Muscle layer of duodenum (tissue), 2 donors: ENCODE measurements around the gene LRRC14B.

Experiments
- H3K27ac ChIP-seq: one replicate; pipeline ENCODE4 v1.7.0; 2013; ENCODE audit warnings: mild to moderate bottlenecking, low read length
- H3K27me3 ChIP-seq: one replicate; pipeline ENCODE4 v1.7.0; 2013; ENCODE audit warnings: low read depth, mild to moderate bottlenecking, control low read depth, low read length
- H3K36me3 ChIP-seq, 2 donors: one replicate each; pipeline ENCODE4 v1.7.0; 2013; ENCODE audit warnings: low read length in 2 of 2, control low read depth in 1 of 2, mild to moderate bottlenecking in 1 of 2; ENCODE audit not compliant: insufficient read depth in 2 of 2, control insufficient read depth in 1 of 2
- H3K4me1 ChIP-seq, 2 donors: one replicate each; pipeline ENCODE4 v1.7.0; 2013; ENCODE audit warnings: low read length in 2 of 2, mild to moderate bottlenecking in 2 of 2, control low read depth in 1 of 2, moderate library complexity in 1 of 2; ENCODE audit not compliant: insufficient read depth in 2 of 2, control insufficient read depth in 1 of 2
- H3K4me3 ChIP-seq, 2 donors: one replicate each; pipeline ENCODE4 v1.7.0; 2013; ENCODE audit warnings: low read length in 2 of 2, low read depth in 1 of 2, mild to moderate bottlenecking in 1 of 2
- H3K9me3 ChIP-seq, 2 donors: one replicate each; pipeline ENCODE4 v1.7.0; 2013; ENCODE audit warnings: low read length in 2 of 2, control low read depth in 1 of 2, mild to moderate bottlenecking in 1 of 2; ENCODE audit not compliant: control insufficient read depth in 1 of 2
- donor health status: healthy.

The LRRC14B gene

DNA sequence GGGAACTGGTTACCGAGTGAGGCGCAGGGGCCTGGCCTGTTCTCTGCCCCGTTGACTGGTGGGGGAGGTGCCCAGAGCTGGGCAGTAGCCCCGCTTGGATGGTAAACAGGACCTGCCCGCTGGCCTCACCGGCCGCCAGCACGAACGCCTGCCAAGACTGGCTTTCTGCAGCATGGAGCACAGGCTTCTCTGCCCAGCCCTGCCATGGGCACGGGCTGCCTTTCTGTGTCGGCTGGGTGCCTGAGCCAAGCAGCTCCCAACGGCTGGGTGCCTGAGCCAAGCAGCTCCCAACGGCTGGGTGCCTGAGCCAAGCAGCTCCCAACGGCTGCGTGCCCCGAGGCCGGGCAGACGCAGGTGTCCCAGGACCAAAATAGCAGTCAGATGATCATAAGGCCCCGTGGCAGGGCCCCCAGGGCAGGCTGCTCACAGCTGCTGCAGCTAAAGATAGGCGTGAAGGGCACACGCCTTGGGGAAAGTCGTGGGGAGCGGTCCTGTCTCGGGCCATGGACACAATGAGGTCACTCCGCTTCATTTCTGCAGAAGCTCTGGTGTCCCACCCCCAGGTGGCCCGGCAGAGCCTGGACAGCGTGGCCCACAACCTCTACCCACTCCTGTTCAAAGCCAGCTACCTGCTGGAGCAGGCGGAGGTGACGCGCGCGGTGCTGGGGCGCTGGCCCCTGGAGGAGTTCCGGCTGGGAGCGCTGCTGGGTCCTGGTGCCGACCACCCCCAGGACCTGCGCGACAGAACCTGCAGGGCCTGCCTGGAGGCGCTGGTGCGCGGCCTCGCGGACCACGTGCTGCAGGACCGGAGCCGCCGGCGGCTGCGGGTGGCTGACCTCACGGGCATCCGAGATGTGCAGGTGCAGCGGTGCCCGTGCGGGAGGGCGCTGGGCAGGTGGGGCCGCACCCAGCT is at the start of gene LRRC14B:
TSS of gene LRRC14B (plus strand) at position 460 of the 913 bp plus-strand sequence. CDS start at position 504, 44 bp downstream.
- no peaks in the 10 kb centered on the region for H3K36me3 ChIP-seq
- peaks cover 0 to 12% of the 10 kb centered on the region in 2 donors for H3K4me1 ChIP-seq
- no peaks in the 10 kb centered on the region for H3K9me3 ChIP-seq
- H3K27me3 ChIP-seq: no peaks in the 10 kb centered on the region
- no peak within 1 kb of the TSS for H3K27ac ChIP-seq
- H3K4me3 ChIP-seq: peak within 1 kb of the TSS; percentile 7 to 44

DNA sequence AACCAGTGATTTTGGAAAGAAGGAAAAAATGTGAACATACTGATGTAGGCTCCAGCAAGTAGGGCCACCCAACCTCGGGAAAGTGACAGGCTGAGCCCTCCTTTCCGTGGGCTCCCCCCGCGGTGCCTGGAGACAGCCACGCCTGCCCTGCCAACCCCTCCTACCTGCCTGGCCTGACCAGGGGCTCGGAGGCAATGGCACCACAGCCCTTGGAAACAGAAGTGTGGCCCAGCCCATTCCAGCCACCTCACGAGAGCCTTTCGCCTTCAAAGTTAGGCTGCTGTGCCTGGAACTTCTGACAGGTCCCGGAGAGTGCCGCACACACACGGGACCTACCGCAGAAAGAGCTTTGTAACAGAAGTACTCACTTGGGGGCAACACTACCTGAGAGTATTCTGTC is 49.5 kb upstream of the LRRC14B start:
- Histone ChIP-seq H3K4me1 (no peaks in the 10 kb centered on the region), H3K27ac (no peak overlapping the region), H3K36me3 (no peaks in the 10 kb centered on the region), H3K9me3 (peaks cover 0 to 2% of the 10 kb centered on the region in 2 donors), H3K27me3 (no peaks in the 10 kb centered on the region), H3K4me3 (no peak overlapping the region)

DNA sequence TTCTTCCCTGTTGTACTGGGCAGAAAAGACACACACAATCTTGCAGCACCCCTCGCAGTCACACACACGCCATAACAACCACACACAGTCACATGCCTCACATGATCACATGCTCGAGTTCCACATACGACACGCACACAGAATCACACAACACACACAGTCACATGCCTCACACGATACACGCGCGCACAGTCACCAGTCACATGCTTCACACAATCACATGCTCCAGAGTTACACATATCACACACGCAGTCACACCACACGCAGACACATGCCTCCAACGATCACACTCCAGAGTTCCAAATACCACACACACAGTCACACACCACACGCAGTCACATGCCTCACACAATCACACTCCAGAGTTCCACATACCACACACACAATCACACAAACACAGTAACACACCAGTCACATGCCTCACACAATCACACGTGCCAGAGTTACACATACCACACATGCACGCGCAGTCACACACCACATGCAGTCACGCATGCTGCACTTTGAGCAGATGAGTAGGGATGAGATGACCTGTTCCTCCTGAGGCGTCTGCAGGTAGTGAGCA is 49.0 kb upstream of the LRRC14B start:
- Histone ChIP-seq H3K27ac (no peak overlapping the region), H3K4me3 (no peak overlapping the region), H3K36me3 (no peaks in the 10 kb centered on the region), H3K9me3 (peaks cover 0 to 8% of the 10 kb centered on the region in 2 donors), H3K27me3 (no peaks in the 10 kb centered on the region), H3K4me1 (no peaks in the 10 kb centered on the region)

DNA sequence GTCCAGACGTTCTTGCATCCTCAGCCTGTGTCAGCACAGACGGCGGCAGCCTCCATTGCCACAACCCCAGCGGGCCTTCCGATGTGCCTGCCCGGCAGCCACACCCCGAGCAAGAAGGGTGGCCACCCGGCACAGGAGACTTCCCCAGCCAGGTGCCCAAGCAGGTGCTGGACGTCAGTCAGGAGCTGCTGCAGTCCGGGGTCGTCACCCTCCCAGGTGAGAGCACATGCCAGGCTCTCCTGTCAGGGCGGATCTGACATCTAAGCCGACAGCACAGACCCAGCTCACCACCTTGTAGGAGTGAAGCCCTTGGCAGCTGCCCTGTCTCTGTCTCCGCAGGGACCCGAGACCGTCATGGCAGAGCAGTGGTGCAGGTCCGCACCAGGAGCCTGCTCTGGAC is 48.3 kb upstream of the LRRC14B start:
- Histone ChIP-seq H3K9me3 (peaks cover 4 to 15% of the 10 kb centered on the region in 2 donors), H3K4me1 (no peaks in the 10 kb centered on the region), H3K27ac (no peak overlapping the region), H3K4me3 (no peak overlapping the region), H3K27me3 (no peaks in the 10 kb centered on the region), H3K36me3 (no peaks in the 10 kb centered on the region)

DNA sequence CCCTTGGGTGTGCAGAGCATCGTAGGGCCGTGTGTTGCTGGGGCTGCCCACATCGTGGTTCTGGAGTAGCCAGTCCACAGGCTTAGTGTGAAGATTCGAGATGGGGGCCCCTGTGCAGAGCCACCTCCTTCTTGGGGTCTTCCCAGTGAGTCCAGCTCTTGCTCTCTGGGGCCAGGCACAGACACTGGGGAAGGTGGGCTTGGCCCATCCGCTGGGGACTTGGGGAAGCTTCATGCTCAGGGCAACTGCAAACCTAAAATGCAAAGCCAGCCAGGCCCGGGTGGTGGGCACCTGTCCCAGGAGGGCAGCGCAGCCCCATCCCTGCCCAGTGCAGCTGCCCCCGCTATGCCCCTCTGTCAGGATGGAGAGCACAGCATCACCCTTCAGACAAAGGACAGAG is 46.4 kb upstream of the LRRC14B start:
- H3K27me3 ChIP-seq: no peaks in the 10 kb centered on the region
- H3K4me3 ChIP-seq: no peak overlapping the region
- no peaks in the 10 kb centered on the region for H3K36me3 ChIP-seq
- H3K9me3 ChIP-seq: peaks cover 4 to 16% of the 10 kb centered on the region in 2 donors
- H3K27ac ChIP-seq: no peak overlapping the region
- no peaks in the 10 kb centered on the region for H3K4me1 ChIP-seq

DNA sequence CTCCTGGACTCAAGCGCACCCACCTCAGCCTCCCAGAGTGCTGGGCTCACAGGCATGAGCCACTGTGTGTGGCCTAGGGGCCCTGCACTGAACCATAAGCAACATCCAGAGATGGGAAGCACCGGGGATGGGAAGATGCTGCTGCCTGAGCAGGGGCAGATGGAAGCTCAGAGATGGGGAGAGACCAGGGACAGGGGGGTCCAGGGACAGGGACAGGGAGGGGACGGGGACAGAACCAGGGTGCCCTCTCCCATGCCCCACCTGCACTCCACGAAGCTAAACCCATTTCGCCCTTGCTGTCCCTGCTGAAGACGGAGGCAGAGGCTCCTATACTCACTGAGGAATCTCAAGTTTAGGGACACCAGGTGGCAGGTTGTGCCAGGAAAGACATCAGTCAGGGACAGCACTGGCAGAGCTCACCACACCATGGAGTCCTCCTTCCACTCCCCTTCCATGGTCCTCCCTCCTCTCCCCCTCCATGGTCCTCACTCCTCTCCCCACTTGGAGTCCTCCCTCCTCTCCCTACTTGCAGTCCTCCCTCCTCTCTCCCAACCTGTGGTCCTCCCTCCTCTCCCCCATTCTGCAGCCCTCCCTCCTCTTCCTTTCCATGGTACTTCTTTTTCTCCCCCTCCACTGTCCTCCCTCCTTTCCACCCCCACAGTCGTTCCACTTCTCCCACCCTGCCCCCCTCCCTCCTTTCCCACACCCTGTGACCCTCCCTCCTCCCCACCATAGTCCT is 45.5 kb upstream of the LRRC14B start:
- no peaks in the 10 kb centered on the region for H3K36me3 ChIP-seq
- no peaks in the 10 kb centered on the region for H3K4me1 ChIP-seq
- H3K4me3 ChIP-seq: no peak overlapping the region
- no peaks in the 10 kb centered on the region for H3K27me3 ChIP-seq
- H3K27ac ChIP-seq: no peak overlapping the region
- H3K9me3 ChIP-seq: peaks cover 4 to 18% of the 10 kb centered on the region in 2 donors

DNA sequence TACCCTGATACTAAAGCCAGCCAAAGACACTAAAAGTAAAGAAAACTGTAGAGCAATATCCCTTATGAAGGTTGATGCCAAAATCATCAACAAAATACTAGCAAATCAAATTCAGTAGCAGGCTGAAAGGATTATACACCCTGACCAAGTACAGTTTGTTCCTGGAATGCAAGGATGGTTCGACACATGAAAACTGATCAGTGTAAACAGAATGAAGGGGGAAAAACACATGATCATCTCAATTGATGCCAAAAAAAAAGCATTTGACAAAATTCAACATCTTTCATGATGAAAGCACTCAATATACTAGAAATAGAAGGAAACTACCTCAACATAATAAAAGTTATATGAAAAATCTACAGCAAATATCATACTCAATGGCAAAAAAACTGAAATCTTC is 43.5 kb upstream of the LRRC14B start:
- no peaks in the 10 kb centered on the region for H3K4me1 ChIP-seq
- no peaks in the 10 kb centered on the region for H3K36me3 ChIP-seq
- no peak overlapping the region for H3K27ac ChIP-seq
- peaks cover 4 to 18% of the 10 kb centered on the region in 2 donors for H3K9me3 ChIP-seq
- no peaks in the 10 kb centered on the region for H3K27me3 ChIP-seq
- H3K4me3 ChIP-seq: no peak overlapping the region

DNA sequence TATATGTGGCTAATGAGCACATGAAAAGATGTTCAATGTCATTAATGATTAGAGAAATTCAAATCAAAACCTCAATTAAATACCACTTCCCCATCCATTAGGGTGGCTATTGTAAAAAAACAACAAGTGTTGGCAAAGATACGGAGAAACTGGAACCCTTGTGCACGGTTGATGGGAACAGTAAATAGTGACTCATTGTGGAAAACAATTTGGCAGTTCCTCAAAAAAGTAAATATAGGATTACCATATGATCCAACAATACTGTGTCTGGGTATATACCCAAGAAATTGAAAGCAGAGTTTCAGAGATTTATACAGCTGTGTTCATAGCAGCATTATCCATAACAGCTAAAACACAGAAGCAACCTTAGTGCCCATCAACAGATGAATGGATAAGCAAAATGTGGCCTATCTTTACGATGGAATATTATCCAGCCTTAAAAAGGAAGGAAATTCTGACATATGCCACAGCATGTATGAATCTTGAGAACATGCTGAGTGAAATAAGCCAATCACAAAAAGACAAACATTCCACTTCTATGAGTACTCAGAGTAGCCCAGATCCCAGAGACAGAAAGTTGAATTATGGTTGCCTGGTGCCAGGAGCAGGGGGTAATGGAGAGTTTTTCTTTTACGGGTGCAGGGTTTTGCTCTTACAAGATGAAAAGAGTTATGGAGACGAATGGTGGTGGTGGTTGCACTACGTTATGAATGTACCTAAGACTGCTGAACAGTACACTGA is 41.4 kb upstream of the LRRC14B start:
- no peaks in the 10 kb centered on the region for H3K36me3 ChIP-seq
- H3K4me1 ChIP-seq: no peaks in the 10 kb centered on the region
- H3K9me3 ChIP-seq: peaks cover 4 to 18% of the 10 kb centered on the region in 2 donors
- no peak overlapping the region for H3K27ac ChIP-seq
- no peaks in the 10 kb centered on the region for H3K27me3 ChIP-seq
- H3K4me3 ChIP-seq: no peak overlapping the region

DNA sequence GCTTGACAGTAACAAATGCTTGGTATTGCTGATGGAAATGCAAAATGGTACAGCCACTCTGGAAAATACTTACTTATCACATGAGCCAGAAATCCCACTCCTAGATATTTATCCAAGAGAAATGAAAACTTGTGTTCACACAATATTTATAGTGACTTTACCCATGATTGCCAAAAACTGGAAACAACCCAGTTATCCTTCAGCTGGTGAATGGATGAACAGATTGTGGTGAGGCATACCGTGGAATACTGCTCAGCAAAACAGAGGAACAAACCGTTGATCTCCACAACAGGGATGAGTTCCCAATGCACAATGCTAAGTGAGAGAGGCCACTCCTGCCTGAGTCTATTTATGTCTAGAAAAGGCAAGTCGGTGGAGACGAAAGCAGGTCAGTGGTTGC is 40.5 kb upstream of the LRRC14B start:
- H3K27me3 ChIP-seq: no peaks in the 10 kb centered on the region
- no peaks in the 10 kb centered on the region for H3K36me3 ChIP-seq
- no peaks in the 10 kb centered on the region for H3K4me1 ChIP-seq
- no peak overlapping the region for H3K27ac ChIP-seq
- no peak overlapping the region for H3K4me3 ChIP-seq
- peaks cover 4 to 18% of the 10 kb centered on the region in 2 donors for H3K9me3 ChIP-seq

DNA sequence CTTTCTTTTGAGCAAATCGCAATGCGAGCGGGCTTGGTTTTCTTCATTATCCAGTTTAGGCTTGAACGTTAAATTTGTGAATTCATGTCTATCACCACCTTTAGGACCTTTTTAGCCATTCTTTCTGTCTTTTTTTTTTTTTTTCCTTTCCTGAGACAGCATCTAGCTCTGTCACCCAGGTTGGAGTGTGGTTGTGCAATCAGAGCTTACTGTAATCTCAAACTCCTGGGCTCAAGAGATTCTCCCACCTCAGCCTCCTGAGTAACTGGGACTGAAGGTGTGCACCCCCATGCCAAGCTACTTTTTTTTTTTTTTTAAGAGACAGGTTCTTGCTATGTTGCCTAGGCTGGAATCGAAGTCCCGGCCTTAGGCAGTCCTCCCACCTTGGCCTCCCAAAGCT is 39.2 kb upstream of the LRRC14B start:
- Histone ChIP-seq H3K4me3 (no peak overlapping the region), H3K9me3 (peaks cover 4 to 13% of the 10 kb centered on the region in 2 donors), H3K4me1 (no peaks in the 10 kb centered on the region), H3K27me3 (no peaks in the 10 kb centered on the region), H3K36me3 (no peaks in the 10 kb centered on the region), H3K27ac (no peak overlapping the region)

DNA sequence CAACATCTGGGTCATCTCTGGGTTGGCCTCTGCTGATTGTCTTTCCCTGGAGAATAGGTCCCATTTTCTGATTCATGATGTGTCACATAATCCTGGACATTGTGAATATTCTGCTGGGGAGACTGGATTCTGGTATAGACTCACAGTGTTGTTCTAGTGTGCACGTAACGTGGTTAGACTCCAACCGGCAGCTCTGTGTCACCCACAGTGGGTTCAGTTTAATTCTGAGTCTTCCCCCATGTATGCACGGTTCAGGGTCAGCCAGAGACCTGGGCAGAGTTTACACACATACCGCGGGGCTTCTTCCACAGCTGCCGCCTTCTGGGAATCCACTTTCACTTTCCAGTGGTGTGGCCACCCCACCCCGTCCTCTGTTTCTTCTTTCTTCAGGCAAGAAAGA is 38.0 kb upstream of the LRRC14B start:
- Histone ChIP-seq H3K27ac (no peak overlapping the region), H3K27me3 (no peaks in the 10 kb centered on the region), H3K9me3 (peaks cover 0 to 3% of the 10 kb centered on the region in 2 donors), H3K36me3 (no peaks in the 10 kb centered on the region), H3K4me3 (no peak overlapping the region), H3K4me1 (no peaks in the 10 kb centered on the region)
